ENCODE results near the gene MAGI1.

The MAGI1 gene

GRCh38 chr3:65379223-65379622 is 659.5 kb downstream of the MAGI1 start:
- TF ChIP-seq GATA3 (IDR thresholded peaks at IDR 0.05; ENCODE audit: low read depth, low read length) (no peak), GATA2 (IDR thresholded peaks at IDR 0.05; ENCODE audit: low read depth, low read length) (no peak)

- no peak for TF ChIP-seq GATA2 (IDR thresholded peaks at IDR 0.05; ENCODE audit: low read depth, low read length)
These were observed 661.1 kb downstream of the MAGI1 start for GRCh38 chr3:65377637-65378036.

GRCh38 chr3:65376426-65376825 is 662.3 kb downstream of the MAGI1 start:
- no peak for TF ChIP-seq GATA2 (IDR thresholded peaks at IDR 0.05; ENCODE audit: low read depth, low read length)
- no peak for TF ChIP-seq GATA3 (IDR thresholded peaks at IDR 0.05; ENCODE audit: low read depth, low read length)

DNA sequence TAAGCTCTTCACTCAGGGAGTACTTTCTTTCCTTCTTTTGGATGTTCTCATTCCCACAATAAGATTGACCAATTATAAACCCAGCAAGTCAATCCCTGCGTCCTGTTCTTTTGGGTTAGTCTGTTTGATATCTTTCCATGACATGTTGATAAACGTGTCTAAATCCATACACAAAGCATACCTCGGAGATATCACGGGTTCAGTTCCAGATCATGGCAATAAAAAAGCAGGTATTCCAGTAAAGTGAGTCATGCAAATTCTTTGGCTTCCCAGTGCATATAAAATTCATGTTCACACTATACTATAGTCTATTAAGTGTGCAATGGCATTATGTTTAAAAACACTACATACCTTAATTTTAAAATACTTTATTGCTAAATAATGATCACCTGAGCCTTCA is 667.7 kb downstream of the MAGI1 start:
- TF ChIP-seq GATA3 (IDR thresholded peaks at IDR 0.05; ENCODE audit: low read depth, low read length), result no peak
- TF ChIP-seq GATA2 (IDR thresholded peaks at IDR 0.05; ENCODE audit: low read depth, low read length), result no peak

GRCh38 chr3:65368866-65369265 is 669.9 kb downstream of the MAGI1 start:
- no peak for TF ChIP-seq GATA2 (IDR thresholded peaks at IDR 0.05; ENCODE audit: low read depth, low read length)
- no peak for TF ChIP-seq GATA3 (IDR thresholded peaks at IDR 0.05; ENCODE audit: low read depth, low read length)

GRCh38 chr3:65362688-65363087 is 676.0 kb downstream of the MAGI1 start:
- TF ChIP-seq GATA3 (IDR thresholded peaks at IDR 0.05; ENCODE audit: low read depth, low read length) (no peak), GATA2 (IDR thresholded peaks at IDR 0.05; ENCODE audit: low read depth, low read length) (no peak)

DNA sequence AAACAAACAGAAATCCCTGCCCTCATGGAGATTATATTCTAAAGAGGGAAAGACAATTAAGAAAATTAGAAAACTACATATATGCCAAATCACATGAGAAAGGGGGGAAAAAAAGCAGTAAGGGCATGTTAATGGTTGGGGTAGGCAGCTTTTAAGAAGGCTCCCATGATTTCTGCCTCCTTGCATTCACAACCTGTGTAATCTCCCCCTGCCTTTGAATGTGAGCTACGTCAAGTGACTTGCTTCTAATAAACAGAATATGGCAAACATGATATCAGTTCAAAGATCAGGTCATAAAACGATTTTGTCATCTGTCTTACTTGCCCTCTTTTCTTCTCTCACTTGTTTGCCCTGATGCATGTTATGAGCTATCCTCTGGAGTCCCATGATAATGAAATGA is 677.3 kb downstream of the MAGI1 start:
- TF ChIP-seq GATA3 (IDR thresholded peaks at IDR 0.05; ENCODE audit: low read depth, low read length), result no peak
- no peak for TF ChIP-seq GATA2 (IDR thresholded peaks at IDR 0.05; ENCODE audit: low read depth, low read length)

GRCh38 chr3:65356331-65357248 is 682.1 kb downstream of the MAGI1 start:
- TF ChIP-seq GATA3 (IDR thresholded peaks at IDR 0.05; ENCODE audit: low read depth, low read length) (no peak), GATA2 (IDR thresholded peaks at IDR 0.05; ENCODE audit: low read depth, low read length) (no peak)

- TF ChIP-seq GATA2 (IDR thresholded peaks at IDR 0.05; ENCODE audit: low read depth, low read length) (no peak), GATA3 (IDR thresholded peaks at IDR 0.05; ENCODE audit: low read depth, low read length) (no peak)
These were observed 683.8 kb downstream of the MAGI1 start for GRCh38 chr3:65354880-65355279.

DNA sequence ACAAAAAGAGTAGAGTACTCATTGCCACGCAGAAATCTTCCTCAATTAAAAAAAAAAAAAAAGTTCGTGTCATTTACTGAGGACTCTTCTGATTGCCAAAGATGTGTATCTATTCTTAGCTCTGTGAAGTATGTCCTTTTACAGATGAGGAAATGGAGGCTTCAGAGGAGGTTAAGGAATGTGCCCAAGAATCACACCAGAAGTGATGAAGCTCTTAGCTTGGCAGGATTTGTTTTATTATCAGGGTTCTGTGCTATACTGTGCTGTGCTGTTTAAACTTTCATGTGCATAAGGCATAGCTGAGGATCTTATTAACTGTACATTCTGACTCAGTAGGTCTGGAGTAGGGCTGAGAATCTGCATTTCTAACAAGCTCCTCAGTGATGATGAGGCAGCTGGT is 685.8 kb downstream of the MAGI1 start:
- TF ChIP-seq GATA2 (IDR thresholded peaks at IDR 0.05; ENCODE audit: low read depth, low read length) (no peak), GATA3 (IDR thresholded peaks at IDR 0.05; ENCODE audit: low read depth, low read length) (no peak)

DNA sequence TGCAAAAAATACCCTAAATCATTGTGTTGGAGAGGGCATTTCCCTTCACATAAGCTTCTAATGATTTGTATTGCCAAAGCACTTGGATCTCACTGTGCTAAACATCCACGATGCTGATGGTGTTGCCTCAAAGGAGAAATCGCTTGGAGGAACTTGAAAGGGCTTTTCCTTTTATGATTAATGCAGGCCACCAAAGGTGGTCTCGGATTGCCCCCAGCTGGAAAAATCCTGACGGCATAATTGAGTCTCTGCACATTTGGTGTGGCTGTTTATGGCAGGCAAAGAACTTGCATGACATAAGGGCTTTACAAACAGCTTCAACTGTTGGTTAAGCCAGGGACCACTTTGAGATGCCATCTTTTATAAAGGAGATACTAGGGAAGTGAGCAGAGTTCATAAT is 687.0 kb downstream of the MAGI1 start:
- TF ChIP-seq GATA2 (IDR thresholded peaks at IDR 0.05; ENCODE audit: low read depth, low read length) (no peak), GATA3 (IDR thresholded peaks at IDR 0.05; ENCODE audit: low read depth, low read length) (no peak)

GRCh38 chr3:65350801-65351476 is 687.8 kb downstream of the MAGI1 start:
- TF ChIP-seq GATA3 (IDR thresholded peaks at IDR 0.05; ENCODE audit: low read depth, low read length), result no peak

DNA sequence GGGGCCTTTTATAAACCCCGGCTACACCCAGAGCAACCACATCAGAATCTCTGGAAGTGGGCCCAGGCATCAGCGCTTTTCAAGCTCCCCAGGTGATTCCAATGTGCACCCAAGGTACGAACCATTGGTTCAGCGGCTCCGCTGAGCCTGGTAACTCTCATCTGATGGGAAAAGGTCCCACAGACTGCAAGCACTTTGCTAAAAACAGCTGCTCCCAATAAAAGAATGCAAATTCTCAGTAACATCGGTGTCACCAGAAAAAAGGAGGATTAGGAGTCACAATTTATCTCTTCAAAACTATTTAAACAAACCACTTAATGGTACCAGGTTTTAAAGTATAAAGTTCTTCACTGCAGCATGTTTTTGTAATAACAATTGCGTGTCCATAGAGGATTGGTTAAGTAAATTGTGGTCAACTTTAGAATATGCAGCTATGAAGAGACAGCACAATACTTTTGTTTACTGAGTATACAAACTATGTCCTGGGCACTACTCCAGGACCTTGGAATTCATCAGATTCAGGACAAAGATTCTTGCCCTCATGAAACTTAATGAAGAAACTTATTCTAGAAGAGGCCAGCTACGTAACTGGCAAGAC is 690.2 kb downstream of the MAGI1 start:
- TF ChIP-seq GATA3 (IDR thresholded peaks at IDR 0.05; ENCODE audit: low read depth, low read length) (no peak), GATA2 (IDR thresholded peaks at IDR 0.05; ENCODE audit: low read depth, low read length) (no peak)

- TF ChIP-seq GATA2 (IDR thresholded peaks at IDR 0.05; ENCODE audit: low read depth, low read length) (no peak), GATA3 (IDR thresholded peaks at IDR 0.05; ENCODE audit: low read depth, low read length) (no peak)
These were observed 691.6 kb downstream of the MAGI1 start for GRCh38 chr3:65347166-65347565.

- TF ChIP-seq GATA2 (IDR thresholded peaks at IDR 0.05; ENCODE audit: low read depth, low read length), result no peak
- TF ChIP-seq GATA3 (IDR thresholded peaks at IDR 0.05; ENCODE audit: low read depth, low read length), result no peak
These were observed 693.9 kb downstream of the MAGI1 start for GRCh38 chr3:65344846-65345245.

Measured in SH-SY5Y (cell line).